A549 (cell line): ENCODE measurements around the gene IGFL2. TPM values are rescaled to one million over a fixed set of nuclear protein-coding genes. Genes with fewer than 3 reads are reported as not detected.
"Not testable (repeated sequence)": the region's sequence is repeated elsewhere in the genome, so short reads cannot be mapped to it uniquely, and the experiment has no call there.

ENCODE experiments used
- ATAC-seq, 2 experiments: fragments of 200-7000 bp in 1 of 2; fragments of >200 bp in 1 of 2; cut with Nextera tagmentation in 1 of 2; cut with Tn5 transposase in 1 of 2; 3 replicates each; pipeline versions ENCODE4 v1.8.0 to v1.9.1; 2018 to 2020; ENCODE audit warnings: mild to moderate bottlenecking in 1 of 2, moderate library complexity in 1 of 2
- CTCF ChIA-PET: fragments of 300-600 bp; sonication (Branson Sonifier 250); formaldehyde crosslinking; extraction: SDS; loops from one replicate; lab custom pipeline; 2021; ENCODE audit warnings: antibody characterized with exemption, inconsistent platforms; lab: Yijun Ruan, JAX
- POLR2A ChIA-PET: fragments of 350-600 bp; formaldehyde crosslinking; extraction: SDS; loops from one replicate; lab custom pipeline; 2021; ENCODE audit warnings: antibody characterized with exemption, inconsistent platforms; lab: Yijun Ruan, JAX
- DNase-seq, 2 experiments: peaks; one replicate each; pipeline versions ENCODE4 v3.0.0 to v3.0.0-alpha.2; 2011 to 2016; ENCODE audit warnings: low read depth in 1 of 2, low spot score in 1 of 2
- FAIRE-seq: peaks from 2 replicates; lab custom pipeline; 2011; peaks lifted over from hg19 to GRCh38; lab: Jason Lieb, UNC
- H3K27ac ChIP-seq, 2 experiments: fragments of >200 bp; sonication (Bioruptor Twin); formaldehyde crosslinking; 3 replicates each; pipeline ENCODE4 v1.5.1; 2016 to 2017
- H3K4me1 ChIP-seq: fragments of >200 bp; sonication (Bioruptor Twin); formaldehyde crosslinking; 3 replicates; pipeline ENCODE4 v1.6.1; 2016
- H3K4me2 ChIP-seq: fragments of >200 bp; sonication (Bioruptor Twin); formaldehyde crosslinking; 3 replicates; pipeline ENCODE4 v1.6.1; 2016
- H3K4me3 ChIP-seq: fragments of >200 bp; sonication (Bioruptor Twin); formaldehyde crosslinking; 3 replicates; pipeline ENCODE4 v1.5.1; 2016
- H3K9me3 ChIP-seq: fragments of >200 bp; sonication (Bioruptor Twin); formaldehyde crosslinking; 3 replicates; pipeline ENCODE4 v1.6.1; 2016
- BHLHE40 ChIP-seq: IDR thresholded peaks from 2 replicates; pipeline ENCODE4 v1.6.1; 2012; ENCODE audit warnings: low read depth, low read length, inconsistent platforms
- EHF ChIP-seq: fragments of 250-450 bp; sonication (Bioruptor Pico); IDR thresholded peaks from 2 replicates; pipeline ENCODE4 v1.5.0; 2020; ENCODE audit warnings: mild to moderate bottlenecking
- EHMT2 ChIP-seq: fragments of 200-600 bp; sonication (generic); IDR thresholded peaks from 2 replicates; pipeline ENCODE4 v1.6.1; 2016; ENCODE audit warnings: antibody characterized with exemption, low read depth, mild to moderate bottlenecking, moderate library complexity
- HOXB5 ChIP-seq: fragments of 250-450 bp; sonication (Bioruptor Pico); IDR thresholded peaks from 2 replicates; pipeline ENCODE4 v1.5.0; 2020; ENCODE audit warnings: mild to moderate bottlenecking, moderate library complexity
- JUN ChIP-seq, 2 experiments: fragments of >200 bp; sonication (Bioruptor Twin); formaldehyde crosslinking; IDR thresholded peaks; 2 replicates in 1 of 2; 3 replicates in 1 of 2; pipeline ENCODE4 v1.6.1; 2016 to 2017
- JUNB ChIP-seq: fragments of >200 bp; sonication (Bioruptor Twin); formaldehyde crosslinking; IDR thresholded peaks from 2 replicates; pipeline ENCODE4 v1.6.1; 2016
- KDM1A ChIP-seq: fragments of 200-600 bp; sonication (generic); IDR thresholded peaks from 2 replicates; pipeline ENCODE4 v1.6.1; 2016; ENCODE audit warnings: low read depth, mild to moderate bottlenecking
- KDM5A ChIP-seq: fragments of 200-600 bp; sonication (generic); IDR thresholded peaks from 2 replicates; pipeline ENCODE4 v1.6.1; 2016; ENCODE audit warnings: antibody characterized with exemption, mild to moderate bottlenecking
- MYC ChIP-seq: IDR thresholded peaks from 2 replicates; pipeline ENCODE4 v1.6.1; 2012; ENCODE audit warnings: mild to moderate bottlenecking, inconsistent platforms, low read length, improper control_type of control experiment, borderline replicate concordance
- NPAS2 ChIP-seq: fragments of 250-450 bp; sonication (Bioruptor Pico); IDR thresholded peaks from 2 replicates; pipeline ENCODE4 v1.8.0; 2022; ENCODE audit warnings: mild to moderate bottlenecking, moderate library complexity, borderline replicate concordance
- NR3C1 ChIP-seq: fragments of >200 bp; sonication (Bioruptor Twin); formaldehyde crosslinking; IDR thresholded peaks from 3 replicates; pipeline ENCODE4 v1.6.1; 2017
- POLR2A ChIP-seq: IDR thresholded peaks from 2 replicates; pipeline ENCODE4 v1.6.1; 2012; ENCODE audit warnings: mild to moderate bottlenecking, low read length
- RARB ChIP-seq: fragments of 250-450 bp; sonication (Bioruptor Pico); IDR thresholded peaks from 2 replicates; pipeline ENCODE4 v1.8.0; 2021; ENCODE audit warnings: mild to moderate bottlenecking, moderate library complexity
- RCOR1 ChIP-seq: fragments of 150-350 bp; IDR thresholded peaks from 2 replicates; pipeline ENCODE4 v1.6.1; 2014; ENCODE audit warnings: antibody characterized with exemption, low read length, low read depth
- RFX5 ChIP-seq: fragments of 450-650 bp; IDR thresholded peaks from 2 replicates; pipeline ENCODE4 v1.7.1; 2014; ENCODE audit warnings: antibody characterized with exemption, mild to moderate bottlenecking, moderate library complexity
- SMC3 ChIP-seq: fragments of >200 bp; sonication (Bioruptor Twin); formaldehyde crosslinking; IDR thresholded peaks from 3 replicates; pipeline ENCODE4 v1.6.1; 2018; ENCODE audit warnings: inconsistent platforms
- ZC3H11A ChIP-seq: fragments of 450-650 bp; IDR thresholded peaks from 2 replicates; pipeline ENCODE4 v1.6.1; 2014; ENCODE audit warnings: antibody characterized with exemption, mild to moderate bottlenecking
- WGBS: methylation state at CpG from one replicate; pipeline ENCODE4 v1.1.6; 2017; ENCODE audit errors: missing lambda C conversion rate; 5-methylcytosine and 5-hydroxymethylcytosine counted together
- polyA plus RNA-seq, 4 experiments: library from polyadenylated mRNA; depleted of rRNA in 3 of 4; stranded (reverse); fragments of >200 nt; fragmentation: RNase III in 1 of 4; extraction: RNeasy Plus Mini Kit Qiagen cat#74134 plus additional on column Dnase treatment in 1 of 4; gene quantifications; 2 replicates in 3 of 4; 3 replicates in 1 of 4; pipeline ENCODE4 v1.2.3, GENCODE V29; 2011 to 2017
- TF ChIP-seq, protein P1 (sequence below): fragments of >200 bp; sonication (Bioruptor Twin); formaldehyde crosslinking; IDR thresholded peaks from 2 replicates; pipeline ENCODE4 v1.6.1; 2016
- TF ChIP-seq, protein P2 (sequence below): IDR thresholded peaks from 2 replicates; pipeline ENCODE4 v1.6.1; 2012; ENCODE audit warnings: low read depth, borderline replicate concordance
- TF ChIP-seq, protein P3 (sequence below): fragments of >200 bp; sonication (Bioruptor Twin); formaldehyde crosslinking; IDR thresholded peaks from 3 replicates; pipeline ENCODE4 v1.5.1; 2016
- TF ChIP-seq, protein P4 (sequence below): IDR thresholded peaks from 2 replicates; pipeline ENCODE4 v1.6.1; 2012

The IGFL2 gene
- polyA plus RNA-seq, 2 of the 4 experiments (the other 2 are of a cell fraction): 0.78 to 1.1 TPM

DNA sequence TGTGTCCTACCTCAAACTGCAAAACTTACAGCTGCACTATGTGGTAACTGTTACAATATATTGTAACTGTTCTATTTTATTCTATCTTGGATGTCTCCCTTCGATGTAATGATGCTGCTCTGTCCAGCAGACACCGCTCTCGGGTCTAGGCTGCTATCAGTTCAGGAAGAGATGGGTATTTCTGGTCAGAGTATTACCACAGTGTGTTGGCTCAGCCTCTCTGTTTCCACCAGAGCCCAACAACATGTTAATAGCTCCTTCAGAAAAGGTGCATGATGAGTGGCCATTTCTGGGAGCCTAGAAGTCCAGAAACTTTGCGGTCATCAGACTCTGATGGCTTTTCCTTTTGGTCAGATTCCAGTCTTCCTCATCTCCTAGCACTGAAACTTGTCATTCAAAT is 45.6 kb downstream of the IGFL2 start:
- no peak for TF ChIP-seq RARB (CRISPR knock-in tag)
- no peak for TF ChIP-seq JUNB
- TF ChIP-seq KDM1A: no peak
- TF ChIP-seq ZC3H11A: no peak
- TF ChIP-seq EHF (CRISPR knock-in tag): no peak
- TF ChIP-seq, protein P1, sequence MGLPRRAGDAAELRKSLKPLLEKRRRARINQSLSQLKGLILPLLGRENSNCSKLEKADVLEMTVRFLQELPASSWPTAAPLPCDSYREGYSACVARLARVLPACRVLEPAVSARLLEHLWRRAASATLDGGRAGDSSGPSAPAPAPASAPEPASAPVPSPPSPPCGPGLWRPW: no peak
- TF ChIP-seq SMC3: no peak
- TF ChIP-seq KDM5A: no peak
- no peak for TF ChIP-seq EHMT2
- TF ChIP-seq RFX5: no peak
- no peak for TF ChIP-seq NR3C1
- no peak for TF ChIP-seq RCOR1
- no peak for TF ChIP-seq NPAS2 (CRISPR knock-in tag)
- TF ChIP-seq, protein P2, sequence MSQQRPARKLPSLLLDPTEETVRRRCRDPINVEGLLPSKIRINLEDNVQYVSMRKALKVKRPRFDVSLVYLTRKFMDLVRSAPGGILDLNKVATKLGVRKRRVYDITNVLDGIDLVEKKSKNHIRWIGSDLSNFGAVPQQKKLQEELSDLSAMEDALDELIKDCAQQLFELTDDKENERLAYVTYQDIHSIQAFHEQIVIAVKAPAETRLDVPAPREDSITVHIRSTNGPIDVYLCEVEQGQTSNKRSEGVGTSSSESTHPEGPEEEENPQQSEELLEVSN: no peak
- TF ChIP-seq, protein P3, sequence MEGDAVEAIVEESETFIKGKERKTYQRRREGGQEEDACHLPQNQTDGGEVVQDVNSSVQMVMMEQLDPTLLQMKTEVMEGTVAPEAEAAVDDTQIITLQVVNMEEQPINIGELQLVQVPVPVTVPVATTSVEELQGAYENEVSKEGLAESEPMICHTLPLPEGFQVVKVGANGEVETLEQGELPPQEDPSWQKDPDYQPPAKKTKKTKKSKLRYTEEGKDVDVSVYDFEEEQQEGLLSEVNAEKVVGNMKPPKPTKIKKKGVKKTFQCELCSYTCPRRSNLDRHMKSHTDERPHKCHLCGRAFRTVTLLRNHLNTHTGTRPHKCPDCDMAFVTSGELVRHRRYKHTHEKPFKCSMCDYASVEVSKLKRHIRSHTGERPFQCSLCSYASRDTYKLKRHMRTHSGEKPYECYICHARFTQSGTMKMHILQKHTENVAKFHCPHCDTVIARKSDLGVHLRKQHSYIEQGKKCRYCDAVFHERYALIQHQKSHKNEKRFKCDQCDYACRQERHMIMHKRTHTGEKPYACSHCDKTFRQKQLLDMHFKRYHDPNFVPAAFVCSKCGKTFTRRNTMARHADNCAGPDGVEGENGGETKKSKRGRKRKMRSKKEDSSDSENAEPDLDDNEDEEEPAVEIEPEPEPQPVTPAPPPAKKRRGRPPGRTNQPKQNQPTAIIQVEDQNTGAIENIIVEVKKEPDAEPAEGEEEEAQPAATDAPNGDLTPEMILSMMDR: no peak
- no peak for TF ChIP-seq BHLHE40
- no peak for TF ChIP-seq POLR2A
- TF ChIP-seq, protein P4, sequence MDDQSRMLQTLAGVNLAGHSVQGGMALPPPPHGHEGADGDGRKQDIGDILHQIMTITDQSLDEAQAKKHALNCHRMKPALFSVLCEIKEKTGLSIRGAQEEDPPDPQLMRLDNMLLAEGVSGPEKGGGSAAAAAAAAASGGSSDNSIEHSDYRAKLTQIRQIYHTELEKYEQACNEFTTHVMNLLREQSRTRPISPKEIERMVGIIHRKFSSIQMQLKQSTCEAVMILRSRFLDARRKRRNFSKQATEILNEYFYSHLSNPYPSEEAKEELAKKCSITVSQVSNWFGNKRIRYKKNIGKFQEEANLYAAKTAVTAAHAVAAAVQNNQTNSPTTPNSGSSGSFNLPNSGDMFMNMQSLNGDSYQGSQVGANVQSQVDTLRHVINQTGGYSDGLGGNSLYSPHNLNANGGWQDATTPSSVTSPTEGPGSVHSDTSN: no peak
- TF ChIP-seq HOXB5 (CRISPR knock-in tag): no peak
- ChIA-PET CTCF (interaction anchor here (0.6 to 14.6 kb wide), 14 partner anchors 9 to 166 kb away, joined by 3 to 390 read pairs (median 6); no protein-coding TSS in a partner anchor), POLR2A (interaction anchor here (0.6 to 1.6 kb wide), 3 partner anchors 10 to 1009 kb away, joined by 4 to 6 read pairs (median 4); no protein-coding TSS in a partner anchor)
- DNase-seq (no peak), FAIRE-seq (peak; percentile 68), ATAC-seq (peak; percentile 22 to 36)
- H3K27ac ChIP-seq: peak overlapping the region; percentile 64 to 83
- H3K4me2 ChIP-seq: peak overlapping the region; percentile 74
- 76% methylated on average over 4 of the region's 4 CpGs for WGBS
- no peak overlapping the region for H3K4me3 ChIP-seq
- no peaks in the 10 kb centered on the region for H3K9me3 ChIP-seq
- H3K4me1 ChIP-seq: peaks cover 96% of the 10 kb centered on the region

DNA sequence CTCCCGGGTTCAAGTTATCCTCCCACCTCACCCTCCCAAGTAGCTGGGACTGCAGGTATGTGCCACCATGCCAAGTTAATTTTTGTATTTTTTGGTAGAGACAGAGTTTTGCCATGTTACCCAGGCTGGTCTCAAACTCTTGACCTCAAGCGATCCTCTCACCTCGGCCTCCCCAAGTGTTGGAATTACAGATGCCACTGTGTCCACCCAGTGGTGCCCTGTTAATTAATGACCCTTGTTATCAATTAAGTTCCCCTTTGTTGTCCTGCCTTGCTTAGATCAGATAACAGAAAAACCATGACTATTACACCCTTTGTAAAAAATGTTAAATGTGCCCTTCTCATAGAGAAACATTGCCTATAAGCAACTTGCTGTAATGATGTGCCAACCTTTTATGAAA is 47.1 kb downstream of the IGFL2 start:
- ChIA-PET POLR2A (no interaction called here), CTCF (interaction anchor here (0.6 to 14.6 kb wide), 5 partner anchors 13 to 167 kb away, joined by 5 to 390 read pairs (median 38); no protein-coding TSS in a partner anchor)
- no peak for DNase-seq
- no peak for ATAC-seq
- Histone ChIP-seq H3K9me3 (no peaks in the 10 kb centered on the region), H3K4me2 (no peak overlapping the region), H3K4me3 (no peak overlapping the region), H3K4me1 (peaks cover 98% of the 10 kb centered on the region), H3K27ac (peak overlapping the region; percentile 47 to 83; a peak in 4 of 6 replicates)
- no peak for FAIRE-seq
- no peak for TF ChIP-seq HOXB5 (CRISPR knock-in tag)
- TF ChIP-seq MYC: no peak
- TF ChIP-seq JUN (IDR thresholded peaks at IDR 0.05): peak in 1 of 2 experiments; percentile 30; a peak in 1 of 5 replicates
- TF ChIP-seq, all 56 proteins: peak for 1
- WGBS: 93% methylated on average over 3 of the region's 3 CpGs

DNA sequence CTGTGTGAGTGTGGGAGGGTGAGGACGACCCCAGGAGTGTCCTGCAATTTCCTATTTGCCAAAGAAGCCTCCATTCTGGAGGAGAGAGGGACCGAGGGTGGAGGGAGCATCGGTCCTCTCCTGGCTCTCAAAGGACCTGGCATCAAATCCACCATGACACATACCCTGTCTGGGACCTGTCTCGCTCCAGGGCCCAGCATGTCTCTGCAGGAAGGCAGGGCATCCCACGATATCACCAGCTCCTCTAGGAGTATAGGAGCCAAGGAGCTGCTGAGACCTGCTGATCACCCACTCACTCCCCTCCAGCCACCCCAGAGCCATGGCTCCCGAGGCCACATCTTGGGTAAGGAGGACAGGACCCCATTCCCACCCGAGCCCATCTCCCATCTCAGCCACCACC is 47.9 kb downstream of the IGFL2 start:
- H3K4me2 ChIP-seq, H3K4me3 ChIP-seq, POLR2A ChIA-PET, DNase-seq, FAIRE-seq, H3K9me3 ChIP-seq: not testable (repeated sequence)
- H3K27ac ChIP-seq: peak overlapping the region in 1 of 2 experiments; percentile 83; a peak in 3 of 6 replicates
- peaks cover 98% of the 10 kb centered on the region for H3K4me1 ChIP-seq
- CTCF ChIA-PET: interaction anchor here (1.2 to 14.6 kb wide), 5 partner anchors 12 to 168 kb away, joined by 3 to 390 read pairs (median 36); no protein-coding TSS in a partner anchor
- WGBS: 70% methylated on average over 7 of the region's 7 CpGs
- ATAC-seq: peak in 1 of 2 experiments; percentile 32; a peak in 3 of 6 replicates
